ENCODE results near the gene MRGPRD.

- TF ChIP-seq CTCF (IDR thresholded peaks at IDR 0.05) (no peak), EP300 (IDR thresholded peaks at IDR 0.05) (no peak)
Observed at GRCh38 chr11:69010361-69010891, 29.6 kb upstream of the MRGPRD start.

Measured in suprapubic skin (tissue), 3 donors.